Loucy (cell line): ENCODE measurements around the gene BAX.

ENCODE experiments used
- H2AFZ ChIP-seq: fragments of 200-600 bp; sonication (generic); 2 replicates; pipeline ENCODE4 v1.6.0; 2016; ENCODE audit warnings: antibody characterized with exemption, mild to moderate bottlenecking, low read length, moderate library complexity
- H3F3A ChIP-seq: fragments of 200-600 bp; 2 replicates; pipeline ENCODE4 v1.6.0; 2016; ENCODE audit warnings: antibody characterized with exemption, low read depth, mild to moderate bottlenecking
- H3K27me3 ChIP-seq: fragments of 200-600 bp; sonication (generic); 2 replicates; pipeline ENCODE4 v1.6.1; 2014; ENCODE audit warnings: low read length, mild to moderate bottlenecking; ENCODE audit not compliant: insufficient read depth, poor library complexity, severe bottlenecking
- H3K36me3 ChIP-seq: fragments of 200-600 bp; sonication (generic); 2 replicates; pipeline ENCODE4 v1.6.1; 2016; ENCODE audit warnings: low read length; ENCODE audit not compliant: insufficient read depth
- H3K4me1 ChIP-seq: fragments of 200-600 bp; sonication (generic); 2 replicates; pipeline ENCODE4 v1.5.1; 2014; ENCODE audit warnings: low read length, mild to moderate bottlenecking; ENCODE audit not compliant: insufficient read depth, poor library complexity, severe bottlenecking
- H3K4me2 ChIP-seq: fragments of 200-600 bp; sonication (generic); 2 replicates; pipeline ENCODE4 v1.6.0; 2014; ENCODE audit warnings: antibody characterized with exemption, low read length, low read depth, mild to moderate bottlenecking; ENCODE audit not compliant: poor library complexity, severe bottlenecking
- H3K4me3 ChIP-seq: fragments of 200-600 bp; sonication (generic); 2 replicates; pipeline ENCODE4 v1.5.1; 2014; ENCODE audit warnings: low read length, mild to moderate bottlenecking, mixed read lengths; ENCODE audit not compliant: poor library complexity, severe bottlenecking
- H3K79me2 ChIP-seq: fragments of 200-600 bp; sonication (generic); 2 replicates; pipeline ENCODE4 v1.6.1; 2014; ENCODE audit warnings: low read length; ENCODE audit not compliant: insufficient read depth
- H3K9ac ChIP-seq: fragments of 200-600 bp; sonication (generic); 2 replicates; pipeline ENCODE4 v1.6.0; 2014; ENCODE audit warnings: mild to moderate bottlenecking, low read depth, low read length, moderate library complexity; ENCODE audit not compliant: poor library complexity, severe bottlenecking
- H3K9me2 ChIP-seq: fragments of 200-600 bp; sonication (generic); replicated peaks from 2 replicates; pipeline ENCODE4 v1.6.1; 2016; ENCODE audit warnings: low read depth, low read length, mixed read lengths
- H3K9me3 ChIP-seq: fragments of 200-600 bp; sonication (generic); 2 replicates; pipeline ENCODE4 v1.6.1; 2014; ENCODE audit warnings: mild to moderate bottlenecking, antibody characterized with exemption, low read length, low read depth; ENCODE audit not compliant: insufficient read depth
- H4K20me1 ChIP-seq: fragments of 200-600 bp; sonication (generic); 2 replicates; pipeline ENCODE4 v1.6.0; 2014; ENCODE audit warnings: antibody characterized with exemption, low read length, mild to moderate bottlenecking; ENCODE audit not compliant: insufficient read depth, poor library complexity, severe bottlenecking
- CTCF ChIP-seq: fragments of 200-600 bp; sonication (generic); conservative IDR thresholded peaks from 2 replicates; pipeline ENCODE4 v1.5.1; 2014; ENCODE audit warnings: mild to moderate bottlenecking, antibody characterized with exemption, low read length
- EZH2phosphoT487 ChIP-seq: fragments of 200-600 bp; IDR thresholded peaks from 2 replicates; pipeline ENCODE4 v1.6.1; 2018; ENCODE audit warnings: antibody characterized with exemption, mild to moderate bottlenecking, moderate library complexity, borderline replicate concordance

The BAX gene

GRCh38 chr19:48970923-48971395, 16.3 kb downstream of the BAX start:
- no peak overlapping the region for H3K4me2 ChIP-seq
- H3K36me3 ChIP-seq, result peaks cover 13% of the 10 kb centered on the region; the same call in 1 of the 2 replicates
- H2AFZ ChIP-seq, result no peak overlapping the region
- H3K9me2 ChIP-seq, result no peaks in the 10 kb centered on the region
- H4K20me1 ChIP-seq, result peaks cover 12% of the 10 kb centered on the region
- peaks cover 8% of the 10 kb centered on the region for H3K4me1 ChIP-seq
- peaks cover 12% of the 10 kb centered on the region for H3K79me2 ChIP-seq
- no peak for TF ChIP-seq EZH2phosphoT487
- TF ChIP-seq CTCF, result peak; percentile 89
- H3K9me3 ChIP-seq, result no peaks in the 10 kb centered on the region
- H3K27me3 ChIP-seq, result no peaks in the 10 kb centered on the region
- H3K4me3 ChIP-seq, result no peak overlapping the region
- H3F3A ChIP-seq, result no peaks in the 10 kb centered on the region
- H3K9ac ChIP-seq, result no peak overlapping the region

- Histone ChIP-seq H3K27me3 (no peaks in the 10 kb centered on the region), H3K4me2 (no peak overlapping the region), H3K4me3 (no peak overlapping the region), H3K36me3 (peaks cover 6% of the 10 kb centered on the region; the same call in 1 of the 2 replicates), H4K20me1 (no peaks in the 10 kb centered on the region), H3K9me3 (no peaks in the 10 kb centered on the region), H3K9ac (no peak overlapping the region), H3K9me2 (no peaks in the 10 kb centered on the region), H3K79me2 (no peaks in the 10 kb centered on the region), H2AFZ (peak overlapping the region; percentile 15; the same call in 1 of the 2 replicates), H3F3A (no peaks in the 10 kb centered on the region), H3K4me1 (no peaks in the 10 kb centered on the region)
- no peak for TF ChIP-seq CTCF
- no peak for TF ChIP-seq EZH2phosphoT487
These were observed 21.5 kb downstream of the BAX start for GRCh38 chr19:48975947-48976847.

GRCh38 chr19:48977061-48977460, 22.4 kb downstream of the BAX start:
- TF ChIP-seq CTCF (no peak), EZH2phosphoT487 (no peak)
- H3K36me3 ChIP-seq, result peaks cover 6% of the 10 kb centered on the region; the same call in 1 of the 2 replicates
- H3K4me1 ChIP-seq, result no peaks in the 10 kb centered on the region

More at GRCh38 chr19:48977061-48977460, 22.4 kb downstream of the BAX start:
- no peak overlapping the region for H3K4me3 ChIP-seq
- H4K20me1 ChIP-seq, result no peaks in the 10 kb centered on the region
- no peak overlapping the region for H2AFZ ChIP-seq
- no peak overlapping the region for H3K9ac ChIP-seq
- no peaks in the 10 kb centered on the region for H3K27me3 ChIP-seq
- H3K79me2 ChIP-seq, result no peaks in the 10 kb centered on the region
- no peak overlapping the region for H3K4me2 ChIP-seq
- no peaks in the 10 kb centered on the region for H3K9me3 ChIP-seq
- H3K9me2 ChIP-seq, result no peaks in the 10 kb centered on the region
- H3F3A ChIP-seq, result no peaks in the 10 kb centered on the region
